Endometrial microvascular endothelial cells (primary cell): ENCODE results near the gene DSN1. TPM values are rescaled to one million over a fixed set of nuclear protein-coding genes. Genes with fewer than 3 reads are reported as not detected.

Experiments used
- in situ Hi-C: cut with HindIII; loops from 2 replicates; pipeline ENCODE4 v1.10.0; 2017; ENCODE audit warnings: low sequenced_read_pairs, low pct_unique_long_range_greater_than_20kb; ENCODE audit errors: inconsistent ontology term
- total RNA-seq: library from RNA; depleted of rRNA; stranded (reverse); fragments of >200 nt; gene quantifications from one replicate; pipeline ENCODE4 v1.2.3, GENCODE V29; 2015; ENCODE audit errors: inconsistent ontology term

DSN1 gene
- total RNA-seq, 1 donor from 2014 or later = 38.2 TPM

GRCh38 chr20:36720510-36720909 lies 53.1 kb downstream of the DSN1 start:
- in situ Hi-C loops = no loop called here

DNA sequence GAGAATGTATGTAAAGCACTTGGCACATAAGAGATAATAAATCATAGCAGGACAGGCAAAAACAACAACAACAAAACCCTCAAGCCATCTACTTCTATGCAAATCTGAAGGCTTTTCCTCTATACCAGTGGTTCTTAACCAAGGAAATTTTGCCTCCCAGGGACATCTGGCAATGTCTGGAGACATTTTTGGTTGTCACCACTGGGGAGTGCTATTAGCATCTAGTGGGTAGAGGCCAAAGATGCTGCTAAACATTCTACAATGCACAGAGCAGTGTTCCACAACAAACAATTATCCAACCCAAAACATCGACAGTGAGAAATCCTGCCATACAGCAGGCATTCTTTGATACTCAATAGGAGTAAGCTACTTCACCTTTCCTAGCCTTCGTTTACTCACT lies 55.9 kb downstream of the DSN1 start:
- in situ Hi-C loops = no loop called here

- in situ Hi-C loops = no loop called here
These were observed 56.5 kb downstream of the DSN1 start for GRCh38 chr20:36717021-36717420.

DNA sequence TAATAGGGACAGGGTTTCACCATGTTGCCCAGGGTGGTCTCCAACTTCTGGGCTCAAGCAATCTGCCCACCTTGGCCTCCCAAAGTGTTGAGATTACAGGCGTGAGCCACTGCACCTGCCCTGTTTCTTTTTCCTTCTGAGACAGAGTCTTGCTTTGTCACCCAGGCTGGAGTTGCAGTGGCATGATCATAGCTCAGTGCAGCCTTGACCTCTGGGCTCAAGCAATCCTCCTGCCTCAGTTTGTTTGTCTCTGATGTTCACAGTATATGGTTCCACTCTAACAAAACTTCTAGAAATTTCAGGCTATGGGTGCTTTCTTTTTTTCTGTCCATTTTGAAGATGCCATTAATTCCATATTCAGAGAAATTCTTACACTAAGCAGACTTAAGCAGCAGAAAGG lies 60.8 kb downstream of the DSN1 start:
- in situ Hi-C loops = no loop called here

- in situ Hi-C loops = no loop called here
These were observed 64.4 kb downstream of the DSN1 start for GRCh38 chr20:36709126-36709525.

GRCh38 chr20:36703530-36703929 lies 70.0 kb downstream of the DSN1 start:
- in situ Hi-C loops = no loop called here

Other genes starting within 250 kb of the DSN1 start
- 45.0 TPM for gene MYL9, start 232.2 kb downstream of the DSN1 start, total RNA-seq
- gene TGIF2, start 200.2 kb downstream of the DSN1 start, total RNA-seq = 21.9 TPM
- 183 TPM for gene RAB5IF, start 168.0 kb downstream of the DSN1 start, total RNA-seq
- 0.28 TPM for gene SLA2, start 127.6 kb downstream of the DSN1 start, total RNA-seq
- 31.8 TPM for gene NDRG3, start 27.7 kb downstream of the DSN1 start, total RNA-seq
- not detected for gene TLDC2, start 102.4 kb upstream of the DSN1 start, total RNA-seq
- 101 TPM for gene SAMHD1, start 177.9 kb upstream of the DSN1 start, total RNA-seq